NCI-H82 (cell line): ENCODE results near the gene CAMK2B.

Experiments
- DNase-seq: peaks from one replicate; lab custom pipeline; 2025; lab: John Stamatoyannopoulos, UW

CAMK2B gene

GRCh38 chr7:44257213-44257612 lies 68.2 kb downstream of the CAMK2B start:
- DNase-seq: no peak

GRCh38 chr7:44256459-44256858 lies 68.9 kb downstream of the CAMK2B start:
- no peak for DNase-seq

GRCh38 chr7:44251881-44252280 lies 73.5 kb downstream of the CAMK2B start:
- no peak for DNase-seq

- no peak for DNase-seq
Measured at GRCh38 chr7:44251269-44251668, 74.1 kb downstream of the CAMK2B start.

GRCh38 chr7:44249639-44250234 lies 75.7 kb downstream of the CAMK2B start:
- no peak for DNase-seq

- DNase-seq: no peak
Measured at GRCh38 chr7:44247868-44248651, 77.3 kb downstream of the CAMK2B start.

- no peak for DNase-seq
Measured at GRCh38 chr7:44246396-44247113, 78.8 kb downstream of the CAMK2B start.

GRCh38 chr7:44244282-44244681 lies 81.1 kb downstream of the CAMK2B start:
- DNase-seq: peak; percentile 69

GRCh38 chr7:44242091-44242490 lies 83.3 kb downstream of the CAMK2B start:
- no peak for DNase-seq

- DNase-seq: peak; percentile 94
Measured at GRCh38 chr7:44240983-44241510, 84.3 kb downstream of the CAMK2B start.

- no peak for DNase-seq
Measured at GRCh38 chr7:44240376-44240775, 85.0 kb downstream of the CAMK2B start.

GRCh38 chr7:44239361-44239760 lies 86.0 kb downstream of the CAMK2B start:
- DNase-seq: no peak

GRCh38 chr7:44238116-44238695 lies 87.2 kb downstream of the CAMK2B start:
- DNase-seq: no peak

GRCh38 chr7:44237696-44238095 lies 87.7 kb downstream of the CAMK2B start:
- no peak for DNase-seq

- DNase-seq: peak; percentile 51
Measured at GRCh38 chr7:44236333-44236728, 89.1 kb downstream of the CAMK2B start.

GRCh38 chr7:44235582-44236332 lies 89.6 kb downstream of the CAMK2B start:
- DNase-seq: peak; percentile 66

- no peak for DNase-seq
Measured at GRCh38 chr7:44235066-44235465, 90.3 kb downstream of the CAMK2B start.

- DNase-seq: no peak
Measured at GRCh38 chr7:44232901-44233715, 92.3 kb downstream of the CAMK2B start.

- no peak for DNase-seq
Measured at GRCh38 chr7:44232396-44232795, 93.0 kb downstream of the CAMK2B start.

GRCh38 chr7:44231088-44231487 lies 94.3 kb downstream of the CAMK2B start:
- no peak for DNase-seq

GRCh38 chr7:44230286-44230685 lies 95.1 kb downstream of the CAMK2B start:
- no peak for DNase-seq
